CD4-positive, alpha-beta T cell (primary cell): Measurements from ENCODE around the gene MLLT10. TPM values are rescaled to one million over a fixed set of nuclear protein-coding genes. Genes with fewer than 3 reads are reported as not detected.
A peak's percentile ranks its signal among the peaks of the same experiment; 100 is the strongest.

Experiments used
- ATAC-seq: fragments of 200-7000 bp; cut with Tn5 transposase; one replicate; pipeline ENCODE4 v1.10.0; 2022; ENCODE audit warnings: mild to moderate bottlenecking; ENCODE audit not compliant: poor library complexity
- CTCF ChIA-PET: fragments of 350-600 bp; sonication (Branson Sonifier 250); formaldehyde crosslinking; loops from one replicate; lab custom pipeline; 2021; ENCODE audit warnings: antibody characterized with exemption, inconsistent platforms; lab: Charles Lee
- POLR2A ChIA-PET: fragments of 350-600 bp; sonication (Branson Sonifier 250); formaldehyde crosslinking; loops from one replicate; lab custom pipeline; 2021; ENCODE audit warnings: antibody characterized with exemption, inconsistent platforms; lab: Charles Lee
- DNase-seq, 14 experiments: peaks; one replicate each; pipeline ENCODE4 v3.0.0-alpha.2; 2013 to 2020; ENCODE audit warnings: mixed read lengths in 2 of 14
- H3K27ac ChIP-seq, 2 donors: one replicate each; pipeline versions ENCODE4 v1.5.1 to v1.7.0; 2013; ENCODE audit warnings: low read length in 2 of 2, low read depth in 1 of 2, mild to moderate bottlenecking in 1 of 2
- H3K27me3 ChIP-seq, 2 experiments: 1 replicate in 1 of 2; 2 replicates in 1 of 2; pipeline versions ENCODE4 v1.6.1 to v1.7.0; 2013; ENCODE audit warnings: low read length in 2 of 2, control low read depth in 1 of 2, mild to moderate bottlenecking in 1 of 2, moderate library complexity in 1 of 2; ENCODE audit not compliant: insufficient read depth in 2 of 2, control insufficient read depth in 1 of 2
- H3K36me3 ChIP-seq: one replicate; pipeline ENCODE4 v1.6.1; 2013; ENCODE audit warnings: low read length, control low read depth; ENCODE audit not compliant: insufficient read depth
- H3K4me1 ChIP-seq: one replicate; pipeline ENCODE4 v1.6.1; 2013; ENCODE audit warnings: low read length, control low read depth; ENCODE audit not compliant: insufficient read depth
- H3K4me3 ChIP-seq: one replicate; pipeline ENCODE4 v1.5.1; 2013; ENCODE audit warnings: mild to moderate bottlenecking, low read length, moderate library complexity
- H3K9me3 ChIP-seq, 2 experiments: 1 replicate in 1 of 2; 2 replicates in 1 of 2; pipeline versions ENCODE4 v1.6.1 to v1.7.0; 2013; ENCODE audit warnings: low read length in 2 of 2, mild to moderate bottlenecking in 2 of 2, control low read depth in 1 of 2, moderate library complexity in 1 of 2; ENCODE audit not compliant: control insufficient read depth in 1 of 2, insufficient read depth in 1 of 2
- H3K27ac Mint-ChIP-seq: one replicate; pipeline ENCODE4 v1.8.0; 2020; ENCODE audit warnings: mixed read lengths
- H3K27me3 Mint-ChIP-seq: one replicate; pipeline ENCODE4 v1.8.0; 2021; ENCODE audit warnings: mixed read lengths
- H3K36me3 Mint-ChIP-seq: one replicate; pipeline ENCODE4 v1.8.0; 2021; ENCODE audit warnings: low read depth, mixed read lengths
- H3K4me1 Mint-ChIP-seq: one replicate; pipeline ENCODE4 v1.8.0; 2021; ENCODE audit warnings: low read depth, mixed read lengths
- H3K4me3 Mint-ChIP-seq: one replicate; pipeline ENCODE4 v1.8.0; 2020; ENCODE audit warnings: mild to moderate bottlenecking, mixed read lengths
- H3K9me3 Mint-ChIP-seq: one replicate; pipeline ENCODE4 v1.8.0; 2020; ENCODE audit warnings: mixed read lengths
- CTCF ChIP-seq: fragments of 200-600 bp; IDR thresholded peaks from one replicate; pipeline ENCODE4 v1.8.0; 2022; ENCODE audit warnings: antibody characterized with exemption, mild to moderate bottlenecking
- intact Hi-C, 2 experiments: fragments of 100-400 bp; cut with DNase I in 1 of 2; cut with micrococcal nuclease in 1 of 2; formaldehyde crosslinking; loops; one replicate each; pipeline versions ENCODE4 v1.15.1 to v1.9.0; 2023 to 2025; cut with DNase I, micrococcal nuclease
- total RNA-seq, 174 experiments: library from RNA in 2 of 174; stranded (reverse) in 2 of 174; gene quantifications; one replicate each; pipeline ENCODE4 v1.2.3 and lab custom pipeline; 2021 to 2026

The MLLT10 gene
- total RNA-seq, 2 experiments from 2014 or later, result 46.0 to 64.1 TPM

GRCh38 chr10:21501091-21501490, 32.9 kb upstream of the MLLT10 start:
- CTCF ChIA-PET, result no interaction called here
- ATAC-seq (no peak), DNase-seq (no peak)
- H3K36me3 ChIP-seq, result no peaks in the 10 kb centered on the region
- no peak overlapping the region for H3K27ac Mint-ChIP-seq
- peaks cover 33 to 50% of the 10 kb centered on the region in 2 experiments for H3K27me3 ChIP-seq
- H3K27ac ChIP-seq, result no peak overlapping the region
- intact Hi-C loops, result loop anchor here in 1 of 2 experiments (2.0 kb wide), 1 partner anchor 14 kb away; no protein-coding TSS in a partner anchor
- peaks cover 18% of the 10 kb centered on the region for H3K4me1 Mint-ChIP-seq
- POLR2A ChIA-PET, result no interaction called here
- peaks cover 57% of the 10 kb centered on the region for H3K27me3 Mint-ChIP-seq
- H3K9me3 Mint-ChIP-seq, result no peaks in the 10 kb centered on the region
- H3K4me3 Mint-ChIP-seq, result peak overlapping the region; percentile 16
- H3K36me3 Mint-ChIP-seq, result no peaks in the 10 kb centered on the region
- no peak overlapping the region for H3K4me3 ChIP-seq
- TF ChIP-seq CTCF, result no peak
- H3K9me3 ChIP-seq, result peaks cover 0 to 20% of the 10 kb centered on the region in 2 experiments
- H3K4me1 ChIP-seq, result peaks cover 23% of the 10 kb centered on the region

- no peak overlapping the region for H3K4me3 Mint-ChIP-seq
Observed at GRCh38 chr10:21501731-21502347, 32.2 kb upstream of the MLLT10 start.

DNA sequence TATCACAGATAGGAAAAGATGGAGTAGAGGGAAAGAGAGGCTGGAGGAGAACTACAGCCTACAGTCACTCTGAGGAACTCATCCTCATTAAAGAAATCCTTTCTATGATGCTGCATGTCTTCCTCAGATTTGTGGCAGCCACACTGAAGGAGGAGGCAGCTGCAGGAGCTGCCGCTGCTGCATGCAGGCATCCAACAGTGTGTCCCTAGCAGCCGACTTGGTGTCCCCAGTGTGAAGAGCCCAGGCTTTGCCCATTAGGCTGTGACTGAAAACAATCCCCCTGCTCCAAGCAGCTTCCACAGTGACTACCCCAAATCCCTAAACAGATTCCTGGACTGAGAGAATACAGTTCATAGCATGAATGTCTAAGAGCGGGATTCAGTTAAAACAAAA, 31.7 kb upstream of the MLLT10 start:
- POLR2A ChIA-PET, result interaction anchor here (0.8 kb wide), 1 partner anchor 14 kb away, joined by 3 read pairs; no protein-coding TSS in a partner anchor
- Mint-ChIP-seq H3K36me3 (no peaks in the 10 kb centered on the region), H3K27ac (no peak overlapping the region), H3K4me1 (peaks cover 17% of the 10 kb centered on the region), H3K27me3 (peaks cover 55% of the 10 kb centered on the region), H3K4me3 (no peak overlapping the region), H3K9me3 (no peaks in the 10 kb centered on the region)
- H3K9me3 ChIP-seq, result peaks cover 0 to 13% of the 10 kb centered on the region in 2 experiments
- ATAC-seq, result no peak
- H3K4me1 ChIP-seq, result peaks cover 13% of the 10 kb centered on the region
- H3K4me3 ChIP-seq, result no peak overlapping the region
- intact Hi-C loops, result no loop called here
- no peak for DNase-seq
- peaks cover 26 to 49% of the 10 kb centered on the region in 2 experiments for H3K27me3 ChIP-seq
- CTCF ChIA-PET, result no interaction called here
- no peak overlapping the region for H3K27ac ChIP-seq
- no peaks in the 10 kb centered on the region for H3K36me3 ChIP-seq
- no peak for TF ChIP-seq CTCF

More at GRCh38 chr10:21501731-21502347, 32.2 kb upstream of the MLLT10 start:
- POLR2A ChIA-PET, result no interaction called here
- CTCF ChIA-PET, result no interaction called here
- Histone ChIP-seq H3K4me3 (no peak overlapping the region), H3K36me3 (no peaks in the 10 kb centered on the region), H3K4me1 (peaks cover 18% of the 10 kb centered on the region), H3K27me3 (peaks cover 31 to 53% of the 10 kb centered on the region in 2 experiments), H3K9me3 (peaks cover 0 to 18% of the 10 kb centered on the region in 2 experiments), H3K27ac (no peak overlapping the region)
- H3K9me3 Mint-ChIP-seq, result no peaks in the 10 kb centered on the region
- no peak for TF ChIP-seq CTCF
- no peak overlapping the region for H3K27ac Mint-ChIP-seq
- peaks cover 18% of the 10 kb centered on the region for H3K4me1 Mint-ChIP-seq
- H3K27me3 Mint-ChIP-seq, result peaks cover 55% of the 10 kb centered on the region
- intact Hi-C loops, result loop anchor here in 1 of 2 experiments (2.0 kb wide), 1 partner anchor 13 kb away; no protein-coding TSS in a partner anchor
- ATAC-seq, result no peak
- DNase-seq, result no peak
- no peaks in the 10 kb centered on the region for H3K36me3 Mint-ChIP-seq
